Breast epithelium (tissue), 3 donors: Measurements from ENCODE around the gene STIP1.
A peak's percentile ranks its signal among the peaks of the same experiment; 100 is the strongest.

Experiments used
- CTCF ChIP-seq, 3 donors: fragments of 450-650 bp; IDR thresholded peaks; one replicate each; pipeline ENCODE4 v1.5.1; 2016 to 2017; ENCODE audit warnings: antibody characterized with exemption in 3 of 3, mild to moderate bottlenecking in 3 of 3, moderate library complexity in 3 of 3
- POLR2A ChIP-seq: fragments of 450-650 bp; IDR thresholded peaks from one replicate; pipeline ENCODE4 v1.6.1; 2016; ENCODE audit warnings: antibody characterized with exemption, mild to moderate bottlenecking, moderate library complexity

GRCh38 chr11:64251016-64251752, 65.2 kb downstream of the STIP1 start, which contains the start of gene PLCB3:
- TF ChIP-seq CTCF (IDR thresholded peaks at IDR 0.05) = peak; percentile 71 to 90 (median 72)
- no peak for TF ChIP-seq POLR2A
